Right cardiac atrium (tissue), 5 donors: Measurements from ENCODE around the gene SMIM5. TPM values are rescaled to one million over a fixed set of nuclear protein-coding genes. Genes with fewer than 3 reads are reported as not detected.

Experiments used
- ATAC-seq, 2 donors: fragments of 200-7000 bp; cut with Tn5 transposase; one replicate each; pipeline versions ENCODE4 v1.8.0 to v1.9.1; 2020; ENCODE audit warnings: moderate library complexity in 2 of 2, mild to moderate bottlenecking in 1 of 2
- DNase-seq, 3 donors: peaks; one replicate each; pipeline ENCODE4 v3.0.0-alpha.2; 2020
- H3K27ac ChIP-seq: one replicate; pipeline ENCODE4 v1.5.1; 2013; ENCODE audit warnings: mild to moderate bottlenecking, low read length, control low read depth, moderate library complexity
- H3K27me3 ChIP-seq: one replicate; pipeline ENCODE4 v1.6.1; 2013; ENCODE audit not compliant: control insufficient read depth, insufficient read depth
- H3K4me1 ChIP-seq: one replicate; pipeline ENCODE4 v1.6.1; 2013; ENCODE audit warnings: low read length; ENCODE audit not compliant: control insufficient read depth, insufficient read depth
- H3K4me3 ChIP-seq: one replicate; pipeline ENCODE4 v1.5.1; 2013; ENCODE audit warnings: low read length, control low read depth
- H3K9me3 ChIP-seq: one replicate; pipeline ENCODE4 v1.6.1; 2013; ENCODE audit warnings: low read length; ENCODE audit not compliant: control insufficient read depth
- WGBS: extraction: QIAGEN DNeasy Blood & Tissue Kit; methylation state at CpG from one replicate; pipeline ENCODE4 v1.1.7; 2013; 5-methylcytosine and 5-hydroxymethylcytosine counted together
- intact Hi-C, 4 donors: fragments of 100-400 bp; cut with DNase I; formaldehyde crosslinking; loops; one replicate each; pipeline versions ENCODE4 v1.11.0 to v1.14.0; 2022 to 2023
- polyA plus RNA-seq: library from polyadenylated mRNA; stranded (reverse); fragments of 200-250 nt; gene quantifications from one replicate; pipeline ENCODE4 v1.2.3, GENCODE V29; 2013
- total RNA-seq, 4 donors: library from RNA; stranded (reverse); fragmentation: NEBNext Ultra II Directional; extraction: Animal tissue kit (Norgen Biotek cat#: 25700); gene quantifications; one replicate each; pipeline ENCODE4 v1.2.1, GENCODE V29; 2021
- donor health status: healthy with polysubstance abuse.
- donor health status: DM: no; HTN: yes; CAD: no.
- donor health status: DM: no; HTN: no; CAD: no.
- donor health status: DM: no; HTN: yes; CAD: no; lungs with severe emphysema.
- donor health status: DM: yes; HTN: yes; CAD: no.

SMIM5 gene
- total and polyA plus RNA-seq, 5 donors, result 6.9 to 13.5 (median 10.7) TPM

GRCh38 chr17:75603123-75603522 lies 30.1 kb upstream of the SMIM5 start:
- H3K27me3 ChIP-seq, result no peaks in the 10 kb centered on the region
- intact Hi-C loops, result no loop called here
- no peaks in the 10 kb centered on the region for H3K9me3 ChIP-seq
- no peak overlapping the region for H3K4me3 ChIP-seq
- WGBS, result 80% methylated on average over 9 of the region's 9 CpGs
- H3K27ac ChIP-seq, result no peak overlapping the region
- ATAC-seq (no peak), DNase-seq (peak in 1 of 3 donors; percentile 51)
- H3K4me1 ChIP-seq, result peaks cover 4% of the 10 kb centered on the region

- Histone ChIP-seq H3K4me3 (no peak overlapping the region), H3K27ac (no peak overlapping the region), H3K9me3 (no peaks in the 10 kb centered on the region), H3K27me3 (no peaks in the 10 kb centered on the region), H3K4me1 (peaks cover 4% of the 10 kb centered on the region)
- intact Hi-C loops, result no loop called here
- WGBS, result 70% methylated on average over 12 of the region's 12 CpGs
- peak in 1 of 3 donors; percentile 43 for DNase-seq
- peak; percentile 17 to 43 for ATAC-seq
Measured at GRCh38 chr17:75604034-75604695, 29.1 kb upstream of the SMIM5 start.

GRCh38 chr17:75605790-75606189 lies 27.4 kb upstream of the SMIM5 start:
- H3K27me3 ChIP-seq, result no peaks in the 10 kb centered on the region
- ATAC-seq, result no peak
- peaks cover 4% of the 10 kb centered on the region for H3K4me1 ChIP-seq
- no peaks in the 10 kb centered on the region for H3K9me3 ChIP-seq
- intact Hi-C loops, result no loop called here
- 86% methylated on average over 16 of the region's 16 CpGs for WGBS
- no peak overlapping the region for H3K4me3 ChIP-seq
- H3K27ac ChIP-seq, result no peak overlapping the region
- peak in 1 of 3 donors; percentile 38 for DNase-seq

- Histone ChIP-seq H3K27me3 (no peaks in the 10 kb centered on the region), H3K4me1 (peaks cover 4% of the 10 kb centered on the region), H3K9me3 (no peaks in the 10 kb centered on the region), H3K27ac (no peak overlapping the region), H3K4me3 (no peak overlapping the region)
- ATAC-seq (no peak), DNase-seq (no peak)
- WGBS, result 78% methylated on average over 5 of the region's 5 CpGs
- intact Hi-C loops, result no loop called here
Measured at GRCh38 chr17:75607086-75607485, 26.1 kb upstream of the SMIM5 start.

GRCh38 chr17:75610103-75610984 lies 22.9 kb upstream of the SMIM5 start:
- ATAC-seq, result no peak
- peak in 2 of 3 donors; percentile 36 to 41 for DNase-seq
- intact Hi-C loops, result no loop called here
- no peaks in the 10 kb centered on the region for H3K9me3 ChIP-seq
- WGBS, result 89% methylated on average over 25 of the region's 25 CpGs
- H3K4me1 ChIP-seq, result no peaks in the 10 kb centered on the region
- H3K27me3 ChIP-seq, result no peaks in the 10 kb centered on the region
- H3K27ac ChIP-seq, result no peak overlapping the region
- H3K4me3 ChIP-seq, result no peak overlapping the region

GRCh38 chr17:75611851-75612429 lies 21.3 kb upstream of the SMIM5 start:
- ATAC-seq, result no peak
- no peaks in the 10 kb centered on the region for H3K9me3 ChIP-seq
- no peak overlapping the region for H3K4me3 ChIP-seq
- intact Hi-C loops, result no loop called here
- WGBS, result 92% methylated on average over 20 of the region's 20 CpGs
- H3K27ac ChIP-seq, result no peak overlapping the region
- no peaks in the 10 kb centered on the region for H3K27me3 ChIP-seq
- peak in 2 of 3 donors; percentile 36 to 39 for DNase-seq
- H3K4me1 ChIP-seq, result no peaks in the 10 kb centered on the region

GRCh38 chr17:75612906-75613626 lies 20.2 kb upstream of the SMIM5 start:
- no peak for ATAC-seq

GRCh38 chr17:75614006-75614405 lies 19.2 kb upstream of the SMIM5 start:
- no peak overlapping the region for H3K27ac ChIP-seq
- intact Hi-C loops, result no loop called here
- WGBS, result 90% methylated on average over 12 of the region's 12 CpGs

More at GRCh38 chr17:75612906-75613626, 20.2 kb upstream of the SMIM5 start:
- Histone ChIP-seq H3K4me3 (no peak overlapping the region), H3K27ac (no peak overlapping the region), H3K27me3 (no peaks in the 10 kb centered on the region), H3K9me3 (no peaks in the 10 kb centered on the region), H3K4me1 (no peaks in the 10 kb centered on the region)
- DNase-seq, result peak; percentile 13 to 47 (median 15)
- intact Hi-C loops, result no loop called here
- 88% methylated on average over 27 of the region's 27 CpGs for WGBS

GRCh38 chr17:75614556-75615270 lies 18.5 kb upstream of the SMIM5 start:
- no peak overlapping the region for H3K4me3 ChIP-seq

More at GRCh38 chr17:75614006-75614405, 19.2 kb upstream of the SMIM5 start:
- H3K4me1 ChIP-seq, result no peaks in the 10 kb centered on the region
- peak; percentile 10 to 46 (median 33) for DNase-seq
- no peak for ATAC-seq
- H3K4me3 ChIP-seq, result no peak overlapping the region
- H3K9me3 ChIP-seq, result no peaks in the 10 kb centered on the region
- no peaks in the 10 kb centered on the region for H3K27me3 ChIP-seq

GRCh38 chr17:75615301-75615700 lies 17.9 kb upstream of the SMIM5 start:
- WGBS, result 93% methylated on average over 11 of the region's 11 CpGs
- intact Hi-C loops, result no loop called here
- no peak for ATAC-seq

More at GRCh38 chr17:75614556-75615270, 18.5 kb upstream of the SMIM5 start:
- DNase-seq (peak in 2 of 3 donors; percentile 29 to 38), ATAC-seq (no peak)
- Histone ChIP-seq H3K4me1 (no peaks in the 10 kb centered on the region), H3K9me3 (no peaks in the 10 kb centered on the region), H3K27me3 (no peaks in the 10 kb centered on the region), H3K27ac (no peak overlapping the region)
- intact Hi-C loops, result no loop called here
- 87% methylated on average over 19 of the region's 19 CpGs for WGBS

More at GRCh38 chr17:75615301-75615700, 17.9 kb upstream of the SMIM5 start:
- Histone ChIP-seq H3K27me3 (no peaks in the 10 kb centered on the region), H3K27ac (no peak overlapping the region), H3K9me3 (no peaks in the 10 kb centered on the region), H3K4me3 (no peak overlapping the region), H3K4me1 (no peaks in the 10 kb centered on the region)
- DNase-seq, result peak in 2 of 3 donors; percentile 25 to 51
